GM12892 (cell line): ENCODE measurements around the gene KCNA4.

Experiments used
- POLR2A ChIP-seq: IDR thresholded peaks from 2 replicates; pipeline ENCODE4 v1.6.1; 2011; ENCODE audit warnings: low read depth, low read length, control low read depth
- TAF1 ChIP-seq: IDR thresholded peaks from 2 replicates; pipeline ENCODE4 v1.6.1; 2011; ENCODE audit warnings: low read depth, mild to moderate bottlenecking, control low read depth, low read length, borderline replicate concordance

- TF ChIP-seq TAF1, result no peak
- TF ChIP-seq POLR2A, result no peak
Observed at GRCh38 chr11:29978549-29978948, 38.3 kb downstream of the KCNA4 start.
